ENCODE data around the gene PRR18.

The PRR18 gene

GRCh38 chr6:166353507-166353906, 45.3 kb upstream of the PRR18 start:
- Histone ChIP-seq H3K18ac (ENCODE audit: low read length) (no peak overlapping the region), H2AFZ (ENCODE audit: insufficient read depth, low read length, poor library complexity) (no peak overlapping the region), H4K91ac (ENCODE audit: low read depth, low read length) (no peak overlapping the region), H3K27me3 (ENCODE audit: insufficient read depth, low read length) (no peaks in the 10 kb centered on the region), H3K36me3 (ENCODE audit: control insufficient read depth in 1 of 2, insufficient read depth in 2 of 2, low read length in 2 of 2) (no peaks in the 10 kb centered on the region), H3K23ac (ENCODE audit: low read length) (no peak overlapping the region), H3K79me1 (ENCODE audit: low read length) (no peaks in the 10 kb centered on the region), H3K14ac (ENCODE audit: low read length) (no peak overlapping the region), H3K4me3 (ENCODE audit: low read depth, low read length) (no peak overlapping the region), H4K8ac (ENCODE audit: low read depth, low read length) (no peak overlapping the region), H4K12ac (ENCODE audit: low read depth, low read length) (no peak overlapping the region), H3K4me1 (ENCODE audit: control insufficient read depth in 1 of 2, insufficient read depth in 2 of 2, low read length in 2 of 2) (no peaks in the 10 kb centered on the region), H3K79me2 (ENCODE audit: control insufficient read depth, insufficient read depth, low read length, poor library complexity) (no peaks in the 10 kb centered on the region), H2AK5ac (ENCODE audit: low read length) (no peak overlapping the region), H2BK120ac (ENCODE audit: insufficient read depth, low read length, poor library complexity) (no peak overlapping the region), H3K9me3 (ENCODE audit: insufficient read depth, low read depth, low read length) (peaks cover 2% of the 10 kb centered on the region), H2BK12ac (ENCODE audit: low read length) (no peak overlapping the region), H3K4ac (ENCODE audit: low read depth, low read length) (no peak overlapping the region), H3K4me2 (ENCODE audit: low read length) (no peak overlapping the region), H3K27ac (ENCODE audit: low read depth, low read length) (no peak overlapping the region), H2BK5ac (ENCODE audit: low read depth, low read length, poor library complexity) (no peak overlapping the region), H3K9ac (ENCODE audit: low read length) (no peak overlapping the region)
- no CpG with 5 or more reads among the region's 1 CpG for WGBS (ENCODE audit: extremely low coverage, insufficient coverage, insufficient read length)
- DNase-seq: no peak

GRCh38 chr6:166352923-166353322, 44.7 kb upstream of the PRR18 start:
- H4K8ac ChIP-seq (ENCODE audit: low read depth, low read length): no peak overlapping the region
- H3K27ac ChIP-seq (ENCODE audit: low read depth, low read length): no peak overlapping the region

GRCh38 chr6:166351715-166352285, 43.6 kb upstream of the PRR18 start:
- H3K23ac ChIP-seq (ENCODE audit: low read length): no peak overlapping the region
- WGBS (ENCODE audit: extremely low coverage, insufficient coverage, insufficient read length): no CpG with 5 or more reads among the region's 4 CpGs
- H3K79me1 ChIP-seq (ENCODE audit: low read length): no peaks in the 10 kb centered on the region
- no peaks in the 10 kb centered on the region for H3K36me3 ChIP-seq (ENCODE audit: control insufficient read depth in 1 of 2, insufficient read depth in 2 of 2, low read length in 2 of 2)
- H3K27me3 ChIP-seq (ENCODE audit: insufficient read depth, low read length): no peaks in the 10 kb centered on the region
- no peak overlapping the region for H3K14ac ChIP-seq (ENCODE audit: low read length)
- no peaks in the 10 kb centered on the region for H3K4me1 ChIP-seq (ENCODE audit: control insufficient read depth in 1 of 2, insufficient read depth in 2 of 2, low read length in 2 of 2)
- H4K8ac ChIP-seq (ENCODE audit: low read depth, low read length): no peak overlapping the region
- H2AK5ac ChIP-seq (ENCODE audit: low read length): no peak overlapping the region
- H2BK5ac ChIP-seq (ENCODE audit: low read depth, low read length, poor library complexity): no peak overlapping the region
- no peak overlapping the region for H3K27ac ChIP-seq (ENCODE audit: low read depth, low read length)
- H2BK120ac ChIP-seq (ENCODE audit: insufficient read depth, low read length, poor library complexity): no peak overlapping the region
- H2AFZ ChIP-seq (ENCODE audit: insufficient read depth, low read length, poor library complexity): no peak overlapping the region
- no peak overlapping the region for H3K4me3 ChIP-seq (ENCODE audit: low read depth, low read length)
- H3K4me2 ChIP-seq (ENCODE audit: low read length): no peak overlapping the region
- H3K9me3 ChIP-seq (ENCODE audit: insufficient read depth, low read depth, low read length): peaks cover 2% of the 10 kb centered on the region
- H3K18ac ChIP-seq (ENCODE audit: low read length): no peak overlapping the region
- H2BK12ac ChIP-seq (ENCODE audit: low read length): no peak overlapping the region
- no peak overlapping the region for H4K91ac ChIP-seq (ENCODE audit: low read depth, low read length)
- no peak overlapping the region for H3K9ac ChIP-seq (ENCODE audit: low read length)
- H4K12ac ChIP-seq (ENCODE audit: low read depth, low read length): no peak overlapping the region
- no peak overlapping the region for H3K4ac ChIP-seq (ENCODE audit: low read depth, low read length)
- H3K79me2 ChIP-seq (ENCODE audit: control insufficient read depth, insufficient read depth, low read length, poor library complexity): no peaks in the 10 kb centered on the region
- DNase-seq: peak in 1 of 2 donors; percentile 3

More at GRCh38 chr6:166352923-166353322, 44.7 kb upstream of the PRR18 start:
- H3K18ac ChIP-seq (ENCODE audit: low read length): no peak overlapping the region
- H2BK120ac ChIP-seq (ENCODE audit: insufficient read depth, low read length, poor library complexity): no peak overlapping the region
- no peak overlapping the region for H3K4ac ChIP-seq (ENCODE audit: low read depth, low read length)
- no peak overlapping the region for H2AK5ac ChIP-seq (ENCODE audit: low read length)
- no peaks in the 10 kb centered on the region for H3K4me1 ChIP-seq (ENCODE audit: control insufficient read depth in 1 of 2, insufficient read depth in 2 of 2, low read length in 2 of 2)
- H3K9ac ChIP-seq (ENCODE audit: low read length): no peak overlapping the region
- H2BK5ac ChIP-seq (ENCODE audit: low read depth, low read length, poor library complexity): no peak overlapping the region
- H3K4me2 ChIP-seq (ENCODE audit: low read length): no peak overlapping the region
- no peak overlapping the region for H3K14ac ChIP-seq (ENCODE audit: low read length)
- H2BK12ac ChIP-seq (ENCODE audit: low read length): no peak overlapping the region
- no peak overlapping the region for H4K12ac ChIP-seq (ENCODE audit: low read depth, low read length)
- H3K4me3 ChIP-seq (ENCODE audit: low read depth, low read length): no peak overlapping the region
- no peak overlapping the region for H2AFZ ChIP-seq (ENCODE audit: insufficient read depth, low read length, poor library complexity)
- no peak for DNase-seq
- peaks cover 2% of the 10 kb centered on the region for H3K9me3 ChIP-seq (ENCODE audit: insufficient read depth, low read depth, low read length)
- no peaks in the 10 kb centered on the region for H3K79me1 ChIP-seq (ENCODE audit: low read length)
- H3K23ac ChIP-seq (ENCODE audit: low read length): no peak overlapping the region
- no peak overlapping the region for H4K91ac ChIP-seq (ENCODE audit: low read depth, low read length)
- H3K27me3 ChIP-seq (ENCODE audit: insufficient read depth, low read length): no peaks in the 10 kb centered on the region
- no peaks in the 10 kb centered on the region for H3K36me3 ChIP-seq (ENCODE audit: control insufficient read depth in 1 of 2, insufficient read depth in 2 of 2, low read length in 2 of 2)
- H3K79me2 ChIP-seq (ENCODE audit: control insufficient read depth, insufficient read depth, low read length, poor library complexity): no peaks in the 10 kb centered on the region

- Histone ChIP-seq H3K79me1 (ENCODE audit: low read length) (peaks cover 8% of the 10 kb centered on the region), H3K36me3 (ENCODE audit: control insufficient read depth in 1 of 2, insufficient read depth in 2 of 2, low read length in 2 of 2) (no peaks in the 10 kb centered on the region), H3K18ac (ENCODE audit: low read length) (no peak overlapping the region), H3K9ac (ENCODE audit: low read length) (no peak overlapping the region), H3K14ac (ENCODE audit: low read length) (no peak overlapping the region), H2BK120ac (ENCODE audit: insufficient read depth, low read length, poor library complexity) (no peak overlapping the region), H2BK12ac (ENCODE audit: low read length) (no peak overlapping the region), H4K8ac (ENCODE audit: low read depth, low read length) (no peak overlapping the region), H4K12ac (ENCODE audit: low read depth, low read length) (no peak overlapping the region), H4K91ac (ENCODE audit: low read depth, low read length) (no peak overlapping the region), H3K23ac (ENCODE audit: low read length) (no peak overlapping the region), H3K4me3 (ENCODE audit: low read depth, low read length) (no peak overlapping the region), H3K27ac (ENCODE audit: low read depth, low read length) (no peak overlapping the region), H2BK5ac (ENCODE audit: low read depth, low read length, poor library complexity) (no peak overlapping the region), H3K9me3 (ENCODE audit: insufficient read depth, low read depth, low read length) (no peaks in the 10 kb centered on the region), H3K79me2 (ENCODE audit: control insufficient read depth, insufficient read depth, low read length, poor library complexity) (no peaks in the 10 kb centered on the region), H3K4me2 (ENCODE audit: low read length) (no peak overlapping the region), H2AK5ac (ENCODE audit: low read length) (no peak overlapping the region), H3K27me3 (ENCODE audit: insufficient read depth, low read length) (no peaks in the 10 kb centered on the region), H3K4ac (ENCODE audit: low read depth, low read length) (no peak overlapping the region), H2AFZ (ENCODE audit: insufficient read depth, low read length, poor library complexity) (no peak overlapping the region), H3K4me1 (ENCODE audit: control insufficient read depth in 1 of 2, insufficient read depth in 2 of 2, low read length in 2 of 2) (peaks cover 3 to 6% of the 10 kb centered on the region in 2 experiments)
- no CpG with 5 or more reads among the region's 6 CpGs for WGBS (ENCODE audit: extremely low coverage, insufficient coverage, insufficient read length)
- DNase-seq: peak; percentile 50 to 86
Measured at GRCh38 chr6:166348305-166348949, 40.2 kb upstream of the PRR18 start.

Measured in trophoblast cell (in vitro differentiated cells and primary cell).